ENCODE data around the gene ULK1. TPM values are rescaled to one million over a fixed set of nuclear protein-coding genes. Genes with fewer than 3 reads are reported as not detected.
A peak's percentile ranks its signal among the peaks of the same experiment; 100 is the strongest.

Gene ULK1
- total RNA-seq, 2 donors from 2014 or later = 23.2 to 40.6 TPM

GRCh38 chr12:131895640-131896079 lies 1.2 kb downstream of the ULK1 start:
- Histone ChIP-seq H3K4me3 (peak overlapping the region; percentile 85), H3K27ac (peak overlapping the region; percentile 94), H3K36me3 (peaks cover 7% of the 10 kb centered on the region), H3K4me1 (ENCODE audit: control insufficient read depth in 1 of 2, low read depth in 2 of 2) (peaks cover 4 to 11% of the 10 kb centered on the region in 2 donors), H3K9me3 (no peaks in the 10 kb centered on the region), H3K27me3 (replicated peaks; ENCODE audit: insufficient read depth) (no peaks in the 10 kb centered on the region)
- no peak for DNase-seq (ENCODE audit: low spot score)
- ATAC-seq (ENCODE audit: insufficient number of reproducible peaks, low FRiP score, low read depth) = no peak
- no peak for TF ChIP-seq CTCF (IDR thresholded peaks at IDR 0.05)

GRCh38 chr12:131896080-131896810 lies 1.8 kb downstream of the ULK1 start:
- TF ChIP-seq CTCF (IDR thresholded peaks at IDR 0.05) = no peak
- Histone ChIP-seq H3K4me3 (peak overlapping the region; percentile 85), H3K27me3 (replicated peaks; ENCODE audit: insufficient read depth) (no peaks in the 10 kb centered on the region), H3K27ac (peak overlapping the region; percentile 94), H3K36me3 (peaks cover 7% of the 10 kb centered on the region), H3K9me3 (no peaks in the 10 kb centered on the region), H3K4me1 (ENCODE audit: control insufficient read depth in 1 of 2, low read depth in 2 of 2) (peaks cover 4 to 14% of the 10 kb centered on the region in 2 donors)
- DNase-seq (ENCODE audit: low spot score) (peak; percentile 70), ATAC-seq (ENCODE audit: insufficient number of reproducible peaks, low FRiP score, low read depth) (peak; percentile 75)

- Histone ChIP-seq H3K4me1 (ENCODE audit: control insufficient read depth in 1 of 2, low read depth in 2 of 2) (peaks cover 9 to 20% of the 10 kb centered on the region in 2 donors), H3K36me3 (peaks cover 7% of the 10 kb centered on the region), H3K9me3 (no peaks in the 10 kb centered on the region), H3K4me3 (peak overlapping the region; percentile 85), H3K27ac (peak overlapping the region; percentile 94), H3K27me3 (replicated peaks; ENCODE audit: insufficient read depth) (no peaks in the 10 kb centered on the region)
- DNase-seq (ENCODE audit: low spot score) (no peak), ATAC-seq (ENCODE audit: insufficient number of reproducible peaks, low FRiP score, low read depth) (no peak)
- TF ChIP-seq CTCF (IDR thresholded peaks at IDR 0.05) = no peak
Measured at GRCh38 chr12:131896811-131897270, 2.4 kb downstream of the ULK1 start.

GRCh38 chr12:131897276-131897675 lies 2.9 kb downstream of the ULK1 start:
- no peak for DNase-seq (ENCODE audit: low spot score)
- no peak overlapping the region for H3K4me3 ChIP-seq
- H3K27ac ChIP-seq = peak overlapping the region; percentile 94
- H3K27me3 ChIP-seq (replicated peaks; ENCODE audit: insufficient read depth) = no peaks in the 10 kb centered on the region
- no peaks in the 10 kb centered on the region for H3K9me3 ChIP-seq
- no peak for ATAC-seq (ENCODE audit: insufficient number of reproducible peaks, low FRiP score, low read depth)
- TF ChIP-seq CTCF (IDR thresholded peaks at IDR 0.05) = no peak
- peaks cover 13 to 25% of the 10 kb centered on the region in 2 donors for H3K4me1 ChIP-seq (ENCODE audit: control insufficient read depth in 1 of 2, low read depth in 2 of 2)
- H3K36me3 ChIP-seq = peaks cover 7% of the 10 kb centered on the region

- peaks cover 17 to 31% of the 10 kb centered on the region in 2 donors for H3K4me1 ChIP-seq (ENCODE audit: control insufficient read depth in 1 of 2, low read depth in 2 of 2)
- H3K27ac ChIP-seq = no peak overlapping the region
- no peak for ATAC-seq (ENCODE audit: insufficient number of reproducible peaks, low FRiP score, low read depth)
Measured at GRCh38 chr12:131897875-131898274, 3.5 kb downstream of the ULK1 start.

More at GRCh38 chr12:131897875-131898274, 3.5 kb downstream of the ULK1 start:
- no peak for TF ChIP-seq CTCF (IDR thresholded peaks at IDR 0.05)
- H3K9me3 ChIP-seq = no peaks in the 10 kb centered on the region
- no peak for DNase-seq (ENCODE audit: low spot score)
- peaks cover 7% of the 10 kb centered on the region for H3K36me3 ChIP-seq
- no peaks in the 10 kb centered on the region for H3K27me3 ChIP-seq (replicated peaks; ENCODE audit: insufficient read depth)
- no peak overlapping the region for H3K4me3 ChIP-seq

Data from thoracic aorta (tissue), 2 donors.